ENCODE measurements around the gene CLIC1.

CLIC1 gene

GRCh38 chr6:31707701-31708100, 28.6 kb downstream of the CLIC1 start:
- peaks cover 0 to 2% of the 10 kb centered on the region in 2 donors for H3K27me3 ChIP-seq (ENCODE audit: control insufficient read depth in 1 of 2, insufficient read depth in 2 of 2, low read length in 2 of 2)
- no peaks in the 10 kb centered on the region for H3K9me3 ChIP-seq (ENCODE audit: control insufficient read depth in 2 of 2, low read length in 2 of 2)
- no peak overlapping the region for H3K4me3 ChIP-seq (ENCODE audit: low read length in 2 of 2)
- H3K36me3 ChIP-seq (ENCODE audit: control insufficient read depth in 2 of 2, insufficient read depth in 2 of 2, low read length in 2 of 2): no peaks in the 10 kb centered on the region
- peaks cover 5% of the 10 kb centered on the region for H3K4me1 ChIP-seq (ENCODE audit: control insufficient read depth, insufficient read depth, low read length)
- H3K27ac ChIP-seq (ENCODE audit: low read length): no peak overlapping the region
- no peak overlapping the region for H3K9ac ChIP-seq (ENCODE audit: low read length in 2 of 2)

GRCh38 chr6:31706599-31706998, 29.7 kb downstream of the CLIC1 start, which contains the start of gene LY6G6F:
TSS of gene LY6G6F (plus strand) at chr6:31706866. CDS start at chr6:31706907, 41 bp downstream.
- H3K27me3 ChIP-seq (ENCODE audit: control insufficient read depth in 1 of 2, insufficient read depth in 2 of 2, low read length in 2 of 2): peaks cover 0 to 2% of the 10 kb centered on the region in 2 donors
- no peaks in the 10 kb centered on the region for H3K9me3 ChIP-seq (ENCODE audit: control insufficient read depth in 2 of 2, low read length in 2 of 2)
- H3K4me1 ChIP-seq (ENCODE audit: control insufficient read depth, insufficient read depth, low read length): peaks cover 14% of the 10 kb centered on the region
- H3K27ac ChIP-seq (ENCODE audit: low read length): no peak within 1 kb of the TSS
- H3K36me3 ChIP-seq (ENCODE audit: control insufficient read depth in 2 of 2, insufficient read depth in 2 of 2, low read length in 2 of 2): no peaks in the 10 kb centered on the region
- H3K9ac ChIP-seq (ENCODE audit: low read length in 2 of 2): no peak within 1 kb of the TSS
- H3K4me3 ChIP-seq (ENCODE audit: low read length in 2 of 2): no peak within 1 kb of the TSS

GRCh38 chr6:31705931-31706330, 30.4 kb downstream of the CLIC1 start:
- H3K36me3 ChIP-seq (ENCODE audit: control insufficient read depth in 2 of 2, insufficient read depth in 2 of 2, low read length in 2 of 2): peaks cover 0 to 2% of the 10 kb centered on the region in 2 donors
- H3K27ac ChIP-seq (ENCODE audit: low read length): no peak overlapping the region
- peaks cover 0 to 2% of the 10 kb centered on the region in 2 donors for H3K27me3 ChIP-seq (ENCODE audit: control insufficient read depth in 1 of 2, insufficient read depth in 2 of 2, low read length in 2 of 2)
- no peak overlapping the region for H3K9ac ChIP-seq (ENCODE audit: low read length in 2 of 2)
- peaks cover 20% of the 10 kb centered on the region for H3K4me1 ChIP-seq (ENCODE audit: control insufficient read depth, insufficient read depth, low read length)
- no peak overlapping the region for H3K4me3 ChIP-seq (ENCODE audit: low read length in 2 of 2)
- no peaks in the 10 kb centered on the region for H3K9me3 ChIP-seq (ENCODE audit: control insufficient read depth in 2 of 2, low read length in 2 of 2)

GRCh38 chr6:31702819-31703716, 33.3 kb downstream of the CLIC1 start, which contains the start of gene ABHD16A:
TSS of gene ABHD16A (minus strand) at chr6:31703324. CDS start at chr6:31703281, 43 bp downstream.
- peaks cover 9 to 11% of the 10 kb centered on the region in 2 donors for H3K36me3 ChIP-seq (ENCODE audit: control insufficient read depth in 2 of 2, insufficient read depth in 2 of 2, low read length in 2 of 2)
- H3K27ac ChIP-seq (ENCODE audit: low read length): peak within 1 kb of the TSS; percentile 98

GRCh38 chr6:31702405-31702818, 33.9 kb downstream of the CLIC1 start:
- H3K9me3 ChIP-seq (ENCODE audit: control insufficient read depth in 2 of 2, low read length in 2 of 2): no peaks in the 10 kb centered on the region
- H3K27ac ChIP-seq (ENCODE audit: low read length): peak overlapping the region; percentile 98
- H3K9ac ChIP-seq (ENCODE audit: low read length in 2 of 2): peak overlapping the region; percentile 98 to 99
- H3K4me1 ChIP-seq (ENCODE audit: control insufficient read depth, insufficient read depth, low read length): peaks cover 25% of the 10 kb centered on the region
- H3K27me3 ChIP-seq (ENCODE audit: control insufficient read depth in 1 of 2, insufficient read depth in 2 of 2, low read length in 2 of 2): no peaks in the 10 kb centered on the region
- H3K4me3 ChIP-seq (ENCODE audit: low read length in 2 of 2): peak overlapping the region; percentile 77 to 93
- H3K36me3 ChIP-seq (ENCODE audit: control insufficient read depth in 2 of 2, insufficient read depth in 2 of 2, low read length in 2 of 2): peaks cover 11 to 12% of the 10 kb centered on the region in 2 donors

More at GRCh38 chr6:31702819-31703716, 33.3 kb downstream of the CLIC1 start, which contains the start of gene ABHD16A:
- peak within 1 kb of the TSS; percentile 77 to 93 for H3K4me3 ChIP-seq (ENCODE audit: low read length in 2 of 2)
- H3K4me1 ChIP-seq (ENCODE audit: control insufficient read depth, insufficient read depth, low read length): peaks cover 25% of the 10 kb centered on the region
- peak within 1 kb of the TSS; percentile 98 to 99 for H3K9ac ChIP-seq (ENCODE audit: low read length in 2 of 2)
- H3K27me3 ChIP-seq (ENCODE audit: control insufficient read depth in 1 of 2, insufficient read depth in 2 of 2, low read length in 2 of 2): no peaks in the 10 kb centered on the region
- H3K9me3 ChIP-seq (ENCODE audit: control insufficient read depth in 2 of 2, low read length in 2 of 2): no peaks in the 10 kb centered on the region

- H3K36me3 ChIP-seq (ENCODE audit: control insufficient read depth in 2 of 2, insufficient read depth in 2 of 2, low read length in 2 of 2): peaks cover 13% of the 10 kb centered on the region in 2 donors
- peak overlapping the region; percentile 98 for H3K27ac ChIP-seq (ENCODE audit: low read length)
Observed at GRCh38 chr6:31701666-31702404, 34.5 kb downstream of the CLIC1 start.

GRCh38 chr6:31700740-31701401, 35.5 kb downstream of the CLIC1 start:
- Histone ChIP-seq H3K36me3 (ENCODE audit: control insufficient read depth in 2 of 2, insufficient read depth in 2 of 2, low read length in 2 of 2) (peaks cover 18 to 19% of the 10 kb centered on the region in 2 donors), H3K27me3 (ENCODE audit: control insufficient read depth in 1 of 2, insufficient read depth in 2 of 2, low read length in 2 of 2) (no peaks in the 10 kb centered on the region), H3K9me3 (ENCODE audit: control insufficient read depth in 2 of 2, low read length in 2 of 2) (no peaks in the 10 kb centered on the region), H3K4me3 (ENCODE audit: low read length in 2 of 2) (peak overlapping the region in 1 of 2 donors; percentile 77), H3K9ac (ENCODE audit: low read length in 2 of 2) (peak overlapping the region; percentile 58 to 98), H3K4me1 (ENCODE audit: control insufficient read depth, insufficient read depth, low read length) (peaks cover 25% of the 10 kb centered on the region), H3K27ac (ENCODE audit: low read length) (no peak overlapping the region)

More at GRCh38 chr6:31701666-31702404, 34.5 kb downstream of the CLIC1 start:
- Histone ChIP-seq H3K9ac (ENCODE audit: low read length in 2 of 2) (peak overlapping the region; percentile 98 to 99), H3K4me1 (ENCODE audit: control insufficient read depth, insufficient read depth, low read length) (peaks cover 25% of the 10 kb centered on the region), H3K4me3 (ENCODE audit: low read length in 2 of 2) (peak overlapping the region; percentile 77 to 93), H3K9me3 (ENCODE audit: control insufficient read depth in 2 of 2, low read length in 2 of 2) (no peaks in the 10 kb centered on the region), H3K27me3 (ENCODE audit: control insufficient read depth in 1 of 2, insufficient read depth in 2 of 2, low read length in 2 of 2) (no peaks in the 10 kb centered on the region)

GRCh38 chr6:31697555-31697954, 38.8 kb downstream of the CLIC1 start:
- Histone ChIP-seq H3K27me3 (ENCODE audit: control insufficient read depth in 1 of 2, insufficient read depth in 2 of 2, low read length in 2 of 2) (no peaks in the 10 kb centered on the region), H3K4me1 (ENCODE audit: control insufficient read depth, insufficient read depth, low read length) (peaks cover 20% of the 10 kb centered on the region), H3K9me3 (ENCODE audit: control insufficient read depth in 2 of 2, low read length in 2 of 2) (no peaks in the 10 kb centered on the region), H3K4me3 (ENCODE audit: low read length in 2 of 2) (no peak overlapping the region), H3K36me3 (ENCODE audit: control insufficient read depth in 2 of 2, insufficient read depth in 2 of 2, low read length in 2 of 2) (peaks cover 39 to 41% of the 10 kb centered on the region in 2 donors), H3K27ac (ENCODE audit: low read length) (no peak overlapping the region), H3K9ac (ENCODE audit: low read length in 2 of 2) (no peak overlapping the region)

GRCh38 chr6:31693535-31693934, 42.8 kb downstream of the CLIC1 start:
- Histone ChIP-seq H3K4me3 (ENCODE audit: low read length in 2 of 2) (no peak overlapping the region), H3K36me3 (ENCODE audit: control insufficient read depth in 2 of 2, insufficient read depth in 2 of 2, low read length in 2 of 2) (peaks cover 61 to 65% of the 10 kb centered on the region in 2 donors), H3K27ac (ENCODE audit: low read length) (no peak overlapping the region), H3K27me3 (ENCODE audit: control insufficient read depth in 1 of 2, insufficient read depth in 2 of 2, low read length in 2 of 2) (no peaks in the 10 kb centered on the region), H3K9ac (ENCODE audit: low read length in 2 of 2) (no peak overlapping the region), H3K9me3 (ENCODE audit: control insufficient read depth in 2 of 2, low read length in 2 of 2) (no peaks in the 10 kb centered on the region), H3K4me1 (ENCODE audit: control insufficient read depth, insufficient read depth, low read length) (no peaks in the 10 kb centered on the region)

GRCh38 chr6:31692886-31693285, 43.4 kb downstream of the CLIC1 start:
- Histone ChIP-seq H3K27me3 (ENCODE audit: control insufficient read depth in 1 of 2, insufficient read depth in 2 of 2, low read length in 2 of 2) (no peaks in the 10 kb centered on the region), H3K27ac (ENCODE audit: low read length) (no peak overlapping the region), H3K9ac (ENCODE audit: low read length in 2 of 2) (no peak overlapping the region), H3K4me1 (ENCODE audit: control insufficient read depth, insufficient read depth, low read length) (no peaks in the 10 kb centered on the region), H3K9me3 (ENCODE audit: control insufficient read depth in 2 of 2, low read length in 2 of 2) (no peaks in the 10 kb centered on the region), H3K36me3 (ENCODE audit: control insufficient read depth in 2 of 2, insufficient read depth in 2 of 2, low read length in 2 of 2) (peaks cover 67 to 71% of the 10 kb centered on the region in 2 donors), H3K4me3 (ENCODE audit: low read length in 2 of 2) (no peak overlapping the region)

Measured in stomach smooth muscle (tissue), 2 donors.